AG09319 (cell line): ENCODE results near the gene MYO1D.

ENCODE experiments used
- DNase-seq: peaks from one replicate; pipeline ENCODE4 v3.0.0-alpha.2; 2010; ENCODE audit warnings: low read depth; ENCODE audit errors: extremely low read depth
- CTCF ChIP-seq: IDR thresholded peaks from 2 replicates; pipeline ENCODE4 v1.5.1; 2011; ENCODE audit warnings: low read depth, mild to moderate bottlenecking, inconsistent platforms, low read length, moderate library complexity

MYO1D gene

GRCh38 chr17:32907583-32907982, 30.7 kb upstream of the MYO1D start:
- DNase-seq, result no peak
- TF ChIP-seq CTCF, result no peak

GRCh38 chr17:32904891-32905290, 28.0 kb upstream of the MYO1D start:
- DNase-seq, result no peak
- no peak for TF ChIP-seq CTCF

- TF ChIP-seq CTCF, result no peak
- no peak for DNase-seq
Observed at GRCh38 chr17:32903774-32904673, 27.1 kb upstream of the MYO1D start.

GRCh38 chr17:32901743-32902142, 24.8 kb upstream of the MYO1D start:
- no peak for TF ChIP-seq CTCF
- no peak for DNase-seq

GRCh38 chr17:32899236-32900013, 22.5 kb upstream of the MYO1D start:
- DNase-seq, result no peak
- no peak for TF ChIP-seq CTCF

GRCh38 chr17:32896647-32897258, 19.8 kb upstream of the MYO1D start:
- DNase-seq, result no peak
- no peak for TF ChIP-seq CTCF
